Amniotic epithelial cell (primary cell): ENCODE measurements around the gene EBI3.
"Not testable (repeated sequence)": the region's sequence is repeated elsewhere in the genome, so short reads cannot be mapped to it uniquely, and the experiment has no call there.

ENCODE experiments used
- DNase-seq: peaks from one replicate; pipeline ENCODE4 v3.0.0-alpha.2; 2010; ENCODE audit warnings: low read depth

EBI3 gene

GRCh38 chr19:4200940-4201542, 28.3 kb upstream of the EBI3 start:
- DNase-seq: no peak

DNA sequence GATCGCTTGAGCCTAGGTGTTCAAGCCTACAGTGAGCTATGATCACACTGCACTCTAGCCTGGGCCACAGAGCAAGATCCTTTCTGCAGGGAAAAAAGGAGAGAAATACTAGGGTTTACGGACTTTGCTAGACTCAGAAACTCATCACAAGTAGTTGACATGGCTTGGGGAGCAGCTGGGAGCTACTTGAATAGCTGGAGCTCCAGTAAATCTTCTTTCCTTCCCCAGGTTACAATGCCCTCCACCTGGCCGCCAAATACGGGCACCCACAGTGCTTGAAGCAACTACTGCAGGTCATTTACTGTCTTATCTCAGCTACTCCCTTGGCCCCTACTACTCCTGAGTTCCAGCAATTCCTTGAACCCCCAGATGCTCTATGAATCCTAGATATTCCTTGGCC, 27.5 kb upstream of the EBI3 start:
- DNase-seq: no peak

- DNase-seq: peak; percentile 40
Observed at GRCh38 chr19:4206818-4207484, 22.4 kb upstream of the EBI3 start.

DNA sequence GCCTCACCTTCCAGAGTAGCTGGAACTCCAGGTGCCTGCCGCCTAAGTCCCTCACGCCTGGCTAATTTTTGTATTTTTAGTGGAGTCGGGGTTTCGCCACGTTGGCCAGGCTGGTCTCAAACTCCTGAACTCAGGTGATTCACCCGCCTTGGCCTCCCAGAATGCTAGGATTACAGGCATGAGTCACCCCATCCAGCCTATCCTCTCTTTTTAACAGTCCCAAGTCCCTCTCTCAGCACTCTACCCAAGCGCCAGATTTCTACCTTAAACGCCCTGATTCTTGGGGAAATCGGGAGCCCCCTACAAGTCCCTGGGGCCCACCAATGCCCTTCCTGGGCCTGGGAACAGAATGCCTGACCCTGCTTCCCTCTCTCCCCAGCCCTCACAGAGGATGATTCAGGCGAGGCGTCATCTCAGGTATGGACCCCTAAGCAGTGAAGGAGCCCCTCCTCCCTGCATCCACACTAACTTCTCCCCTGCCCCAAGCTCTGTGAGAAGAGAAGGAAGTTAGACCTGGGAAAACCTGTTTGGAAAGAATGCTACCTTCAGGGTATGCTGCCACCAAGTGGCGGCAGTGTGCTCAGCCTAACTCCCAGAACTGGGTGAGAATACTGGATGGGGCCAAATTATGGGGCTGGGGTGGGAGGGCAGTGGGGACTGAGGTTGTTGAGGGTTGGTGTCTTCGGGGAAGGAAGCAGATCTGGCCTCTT, 20.8 kb upstream of the EBI3 start:
- peak; percentile 39 for DNase-seq

GRCh38 chr19:4210166-4210731, 19.1 kb upstream of the EBI3 start:
- no peak for DNase-seq

DNA sequence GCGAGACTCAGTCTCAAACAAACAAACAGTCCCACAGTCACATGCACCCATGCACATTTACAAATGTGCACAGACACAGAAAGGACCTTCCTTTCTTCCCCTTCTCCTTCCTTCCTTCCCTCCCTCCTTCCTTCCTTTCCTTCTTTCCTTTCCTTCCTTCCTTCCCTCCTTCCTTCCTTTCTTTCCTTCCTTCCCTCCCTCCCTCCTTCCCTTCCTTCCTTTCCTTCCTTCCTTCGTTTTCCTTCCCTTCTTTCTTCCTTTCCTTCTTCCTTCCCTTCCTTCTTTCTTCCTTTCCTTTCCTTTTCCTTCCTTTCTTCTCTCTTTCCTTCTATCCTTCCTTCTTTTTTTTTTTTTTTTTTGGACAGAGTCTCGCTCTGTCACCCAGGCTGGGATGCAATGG, 16.2 kb upstream of the EBI3 start:
- no peak for DNase-seq

GRCh38 chr19:4215807-4216206, 13.5 kb upstream of the EBI3 start:
- DNase-seq: no peak

DNA sequence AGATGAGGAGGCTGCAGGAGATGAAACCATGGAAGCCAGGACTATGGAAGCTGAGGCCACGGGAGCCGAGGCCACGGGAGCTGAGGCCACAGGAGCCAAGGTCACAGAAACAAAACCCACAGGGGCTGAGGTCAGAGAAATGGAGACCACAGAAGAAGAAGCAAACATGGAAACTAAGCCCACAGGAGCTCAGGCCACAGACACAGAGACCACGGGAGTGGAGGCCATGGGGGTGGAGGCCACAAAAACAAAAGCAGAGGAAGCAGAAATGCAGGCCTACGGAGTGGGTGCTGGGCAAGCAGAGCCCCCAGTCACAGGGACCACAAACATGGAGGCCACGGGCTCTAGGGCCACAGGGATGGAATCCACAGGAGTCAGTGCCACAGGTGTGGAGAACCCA, 12.5 kb upstream of the EBI3 start:
- DNase-seq: no peak

- DNase-seq: no peak
Observed at GRCh38 chr19:4217429-4218264, 11.7 kb upstream of the EBI3 start.

GRCh38 chr19:4218523-4218922, 10.8 kb upstream of the EBI3 start:
- not testable (repeated sequence) for DNase-seq

GRCh38 chr19:4220188-4220587, 9.1 kb upstream of the EBI3 start:
- no peak for DNase-seq

- no peak for DNase-seq
Observed at GRCh38 chr19:4224470-4224869, 4.9 kb upstream of the EBI3 start.

DNA sequence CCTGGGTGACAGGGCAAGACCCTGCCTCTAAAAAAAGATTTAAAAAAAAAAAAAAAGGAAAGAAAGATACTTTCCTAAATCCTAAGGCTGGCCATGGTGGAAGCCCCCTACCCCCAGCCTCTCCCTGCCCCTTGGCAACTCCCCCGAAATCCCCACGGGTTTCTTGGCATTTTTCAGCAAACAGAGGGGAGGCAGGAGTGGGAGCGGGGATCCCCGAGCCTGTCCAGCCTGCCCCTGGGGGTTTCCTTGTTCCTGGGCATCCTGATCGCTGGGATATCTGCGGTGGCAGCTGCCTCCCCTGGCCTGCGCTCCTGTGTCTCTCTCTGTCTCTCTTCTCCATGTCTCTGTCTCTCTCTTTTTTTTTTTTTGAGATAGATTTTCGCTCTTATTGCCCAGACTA, 3.4 kb upstream of the EBI3 start:
- DNase-seq: no peak

DNA sequence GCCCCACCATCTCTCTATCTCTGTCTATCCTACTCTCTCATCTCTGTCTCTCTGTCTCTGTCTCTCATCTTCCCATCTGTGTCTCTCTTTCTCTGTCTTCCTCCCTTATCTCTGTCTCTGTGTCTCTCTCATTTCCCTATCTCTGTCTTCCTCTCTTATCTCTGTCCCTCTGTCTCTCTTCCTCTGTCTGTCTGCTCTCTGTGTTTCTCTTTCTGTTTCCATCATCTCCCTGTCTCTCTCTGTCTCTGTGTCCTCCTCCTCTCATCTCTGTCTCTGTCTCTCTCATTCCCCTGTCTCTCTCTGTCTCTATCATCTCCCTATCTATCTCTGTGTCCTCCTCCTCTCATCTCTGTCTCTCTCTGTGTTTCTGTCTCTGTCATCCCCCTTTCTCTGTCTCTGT, 1.6 kb upstream of the EBI3 start:
- DNase-seq: no peak

GRCh38 chr19:4228765-4229178, 551 bp upstream of the EBI3 start:
- DNase-seq: no peak

GRCh38 chr19:4230237-4230636, 914 bp downstream of the EBI3 start:
- not testable (repeated sequence) for DNase-seq

GRCh38 chr19:4231521-4231920, 2.2 kb downstream of the EBI3 start:
- not testable (repeated sequence) for DNase-seq

- DNase-seq: not testable (repeated sequence)
Observed at GRCh38 chr19:4232139-4232538, 2.8 kb downstream of the EBI3 start.

GRCh38 chr19:4232614-4233281, 3.4 kb downstream of the EBI3 start:
- no peak for DNase-seq

DNA sequence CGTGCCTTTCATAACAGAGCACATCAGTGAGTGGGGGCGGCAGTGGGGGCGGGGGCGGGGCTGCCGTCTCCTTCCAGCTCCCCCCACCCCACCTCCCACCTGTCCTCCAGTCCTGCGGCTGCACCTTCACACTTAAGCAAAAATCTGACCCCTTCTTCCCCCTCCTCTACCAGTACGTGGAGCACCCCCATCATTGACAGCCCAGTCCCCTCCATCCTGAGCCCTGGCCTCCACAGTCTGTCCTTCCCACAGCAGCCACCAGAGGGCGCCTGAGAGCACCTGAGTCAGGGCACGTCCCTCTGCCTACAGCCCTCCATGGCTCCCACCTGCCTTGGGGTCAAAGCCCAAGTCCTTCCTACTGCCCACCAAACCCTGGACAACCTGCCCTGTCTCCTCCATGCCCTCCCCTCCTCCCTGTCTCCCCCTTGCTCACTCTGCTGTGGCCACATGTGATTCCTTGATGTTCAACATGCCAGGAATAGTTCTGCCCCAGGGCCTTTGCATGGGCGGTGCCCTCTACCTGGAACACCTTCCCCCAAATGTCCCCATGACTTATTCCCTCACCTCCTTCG, 4.0 kb downstream of the EBI3 start:
- DNase-seq: peak; percentile 10

- DNase-seq: no peak
Observed at GRCh38 chr19:4234142-4234861, 5.0 kb downstream of the EBI3 start.
